ENCODE results near the gene ARRB1.
A peak's percentile ranks its signal among the peaks of the same experiment; 100 is the strongest.

ARRB1 gene

GRCh38 chr11:75356613-75357012, 5.2 kb upstream of the ARRB1 start:
- Histone ChIP-seq H2BK120ac (ENCODE audit: insufficient read depth, low read length, poor library complexity) (no peak overlapping the region), H3K79me1 (ENCODE audit: low read length) (peaks cover 8% of the 10 kb centered on the region), H3K18ac (ENCODE audit: low read length) (no peak overlapping the region), H3K27me3 (ENCODE audit: insufficient read depth, low read length) (no peaks in the 10 kb centered on the region), H3K9me3 (ENCODE audit: insufficient read depth, low read depth, low read length) (peaks cover 2% of the 10 kb centered on the region), H3K27ac (ENCODE audit: low read depth, low read length) (no peak overlapping the region), H3K79me2 (ENCODE audit: control insufficient read depth, insufficient read depth, low read length, poor library complexity) (peaks cover 4% of the 10 kb centered on the region), H3K4me1 (ENCODE audit: control insufficient read depth in 1 of 2, insufficient read depth in 2 of 2, low read length in 2 of 2) (peaks cover 8 to 9% of the 10 kb centered on the region in 2 experiments), H4K8ac (ENCODE audit: low read depth, low read length) (no peak overlapping the region), H4K91ac (ENCODE audit: low read depth, low read length) (no peak overlapping the region), H3K9ac (ENCODE audit: low read length) (no peak overlapping the region), H2AFZ (ENCODE audit: insufficient read depth, low read length, poor library complexity) (no peak overlapping the region), H3K36me3 (ENCODE audit: control insufficient read depth in 1 of 2, insufficient read depth in 2 of 2, low read length in 2 of 2) (no peaks in the 10 kb centered on the region), H4K12ac (ENCODE audit: low read depth, low read length) (no peak overlapping the region), H2AK5ac (ENCODE audit: low read length) (no peak overlapping the region), H3K14ac (ENCODE audit: low read length) (no peak overlapping the region), H2BK12ac (ENCODE audit: low read length) (no peak overlapping the region), H3K4me3 (ENCODE audit: low read depth, low read length) (no peak overlapping the region), H2BK5ac (ENCODE audit: low read depth, low read length, poor library complexity) (no peak overlapping the region), H3K4ac (ENCODE audit: low read depth, low read length) (no peak overlapping the region), H3K4me2 (ENCODE audit: low read length) (no peak overlapping the region), H3K23ac (ENCODE audit: low read length) (no peak overlapping the region)
- no peak for DNase-seq
- no CpG with 5 or more reads among the region's 2 CpGs for WGBS (ENCODE audit: extremely low coverage, insufficient coverage, insufficient read length)

- Histone ChIP-seq H3K4me1 (ENCODE audit: control insufficient read depth in 1 of 2, insufficient read depth in 2 of 2, low read length in 2 of 2) (peaks cover 20% of the 10 kb centered on the region in 2 experiments), H4K8ac (ENCODE audit: low read depth, low read length) (no peak overlapping the region), H2BK12ac (ENCODE audit: low read length) (no peak overlapping the region), H3K9me3 (ENCODE audit: insufficient read depth, low read depth, low read length) (peaks cover 2% of the 10 kb centered on the region), H3K9ac (ENCODE audit: low read length) (no peak overlapping the region), H3K23ac (ENCODE audit: low read length) (no peak overlapping the region), H3K14ac (ENCODE audit: low read length) (no peak overlapping the region), H3K79me1 (ENCODE audit: low read length) (peaks cover 23% of the 10 kb centered on the region), H2AFZ (ENCODE audit: insufficient read depth, low read length, poor library complexity) (no peak overlapping the region), H3K4ac (ENCODE audit: low read depth, low read length) (no peak overlapping the region), H3K4me2 (ENCODE audit: low read length) (no peak overlapping the region), H2BK120ac (ENCODE audit: insufficient read depth, low read length, poor library complexity) (no peak overlapping the region), H3K36me3 (ENCODE audit: control insufficient read depth in 1 of 2, insufficient read depth in 2 of 2, low read length in 2 of 2) (no peaks in the 10 kb centered on the region), H2AK5ac (ENCODE audit: low read length) (no peak overlapping the region), H3K79me2 (ENCODE audit: control insufficient read depth, insufficient read depth, low read length, poor library complexity) (peaks cover 16% of the 10 kb centered on the region), H3K18ac (ENCODE audit: low read length) (no peak overlapping the region), H2BK5ac (ENCODE audit: low read depth, low read length, poor library complexity) (no peak overlapping the region), H4K91ac (ENCODE audit: low read depth, low read length) (no peak overlapping the region), H3K27ac (ENCODE audit: low read depth, low read length) (no peak overlapping the region), H3K27me3 (ENCODE audit: insufficient read depth, low read length) (no peaks in the 10 kb centered on the region), H3K4me3 (ENCODE audit: low read depth, low read length) (no peak overlapping the region), H4K12ac (ENCODE audit: low read depth, low read length) (no peak overlapping the region)
- WGBS (ENCODE audit: extremely low coverage, insufficient coverage, insufficient read length) = no CpG with 5 or more reads among the region's 10 CpGs
- no peak for DNase-seq
These were observed 3.6 kb upstream of the ARRB1 start for GRCh38 chr11:75355051-75355450.

GRCh38 chr11:75352588-75353206, 1.2 kb upstream of the ARRB1 start:
- Histone ChIP-seq H3K9me3 (ENCODE audit: insufficient read depth, low read depth, low read length) (peaks cover 2% of the 10 kb centered on the region), H2BK12ac (ENCODE audit: low read length) (no peak overlapping the region), H3K36me3 (ENCODE audit: control insufficient read depth in 1 of 2, insufficient read depth in 2 of 2, low read length in 2 of 2) (no peaks in the 10 kb centered on the region), H3K79me2 (ENCODE audit: control insufficient read depth, insufficient read depth, low read length, poor library complexity) (peaks cover 17% of the 10 kb centered on the region), H3K79me1 (ENCODE audit: low read length) (peaks cover 31% of the 10 kb centered on the region), H2BK120ac (ENCODE audit: insufficient read depth, low read length, poor library complexity) (no peak overlapping the region), H3K4ac (ENCODE audit: low read depth, low read length) (no peak overlapping the region), H3K4me1 (ENCODE audit: control insufficient read depth in 1 of 2, insufficient read depth in 2 of 2, low read length in 2 of 2) (peaks cover 35 to 41% of the 10 kb centered on the region in 2 experiments), H3K27ac (ENCODE audit: low read depth, low read length) (no peak overlapping the region), H4K8ac (ENCODE audit: low read depth, low read length) (peak overlapping the region; percentile 33), H3K9ac (ENCODE audit: low read length) (no peak overlapping the region), H4K12ac (ENCODE audit: low read depth, low read length) (no peak overlapping the region), H4K91ac (ENCODE audit: low read depth, low read length) (no peak overlapping the region), H2AFZ (ENCODE audit: insufficient read depth, low read length, poor library complexity) (no peak overlapping the region), H3K14ac (ENCODE audit: low read length) (no peak overlapping the region), H3K18ac (ENCODE audit: low read length) (peak overlapping the region; percentile 19), H2AK5ac (ENCODE audit: low read length) (no peak overlapping the region), H3K4me2 (ENCODE audit: low read length) (peak overlapping the region; percentile 98), H2BK5ac (ENCODE audit: low read depth, low read length, poor library complexity) (no peak overlapping the region), H3K27me3 (ENCODE audit: insufficient read depth, low read length) (no peaks in the 10 kb centered on the region), H3K23ac (ENCODE audit: low read length) (no peak overlapping the region), H3K4me3 (ENCODE audit: low read depth, low read length) (no peak overlapping the region)
- no CpG with 5 or more reads among the region's 5 CpGs for WGBS (ENCODE audit: extremely low coverage, insufficient coverage, insufficient read length)
- no peak for DNase-seq

- Histone ChIP-seq H3K27me3 (ENCODE audit: insufficient read depth, low read length) (no peaks in the 10 kb centered on the region), H3K36me3 (ENCODE audit: control insufficient read depth in 1 of 2, insufficient read depth in 2 of 2, low read length in 2 of 2) (no peaks in the 10 kb centered on the region), H3K23ac (ENCODE audit: low read length) (no peak overlapping the region), H3K9ac (ENCODE audit: low read length) (peak overlapping the region; percentile 80), H2BK5ac (ENCODE audit: low read depth, low read length, poor library complexity) (peak overlapping the region; percentile 55), H3K79me2 (ENCODE audit: control insufficient read depth, insufficient read depth, low read length, poor library complexity) (peaks cover 19% of the 10 kb centered on the region), H2AK5ac (ENCODE audit: low read length) (peak overlapping the region; percentile 87), H3K4me1 (ENCODE audit: control insufficient read depth in 1 of 2, insufficient read depth in 2 of 2, low read length in 2 of 2) (peaks cover 40 to 48% of the 10 kb centered on the region in 2 experiments), H3K4me3 (ENCODE audit: low read depth, low read length) (peak overlapping the region; percentile 80), H4K91ac (ENCODE audit: low read depth, low read length) (peak overlapping the region; percentile 96), H3K27ac (ENCODE audit: low read depth, low read length) (peak overlapping the region; percentile 3), H3K79me1 (ENCODE audit: low read length) (peaks cover 32% of the 10 kb centered on the region), H3K18ac (ENCODE audit: low read length) (peak overlapping the region; percentile 96), H3K14ac (ENCODE audit: low read length) (peak overlapping the region; percentile 85), H3K9me3 (ENCODE audit: insufficient read depth, low read depth, low read length) (peaks cover 2% of the 10 kb centered on the region), H2BK120ac (ENCODE audit: insufficient read depth, low read length, poor library complexity) (peak overlapping the region; percentile 88), H2AFZ (ENCODE audit: insufficient read depth, low read length, poor library complexity) (peak overlapping the region; percentile 74), H4K12ac (ENCODE audit: low read depth, low read length) (peak overlapping the region; percentile 95), H2BK12ac (ENCODE audit: low read length) (peak overlapping the region; percentile 39), H4K8ac (ENCODE audit: low read depth, low read length) (peak overlapping the region; percentile 84), H3K4me2 (ENCODE audit: low read length) (peak overlapping the region; percentile 98), H3K4ac (ENCODE audit: low read depth, low read length) (peak overlapping the region; percentile 93)
- DNase-seq = no peak
- no CpG with 5 or more reads among the region's 64 CpGs for WGBS (ENCODE audit: extremely low coverage, insufficient coverage, insufficient read length)
These were observed 528 bp upstream of the ARRB1 start for GRCh38 chr11:75351791-75352587.
